GM12878 (cell line): Measurements from ENCODE around the gene UNC50. TPM values are rescaled to one million over a fixed set of nuclear protein-coding genes. Genes with fewer than 3 reads are reported as not detected.

Experiments
- ATAC-seq: fragments of 200-7000 bp; cut with Tn5 transposase; 3 replicates; pipeline ENCODE4 v1.9.1; 2020; ENCODE audit warnings: mild to moderate bottlenecking, moderate library complexity
- BruUV-seq: library from RNA; stranded (reverse); fragments of 400-500 nt; replicated peaks from 2 replicates; lab custom pipeline; 2021; lab: Mats Ljungman, UMichigan
- CTCF ChIA-PET: fragments of 300-600 bp; sonication (Branson Sonifier 250); formaldehyde crosslinking; extraction: SDS; loops from one replicate; lab custom pipeline; 2021; ENCODE audit warnings: inconsistent platforms; lab: Yijun Ruan, JAX
- POLR2A ChIA-PET: fragments of 350-600 bp; formaldehyde crosslinking; extraction: SDS; loops from one replicate; lab custom pipeline; 2021; ENCODE audit warnings: inconsistent platforms; lab: Charles Lee
- RAD21 ChIA-PET: fragments of 300-600 bp; sonication (Branson Sonifier 250); formaldehyde crosslinking; loops from one replicate; lab custom pipeline; 2023; ENCODE audit warnings: antibody characterized with exemption; ENCODE audit not compliant: unreplicated experiment; lab: Charles Lee
- SMC1A ChIA-PET: fragments of 300-600 bp; sonication (Branson Sonifier 250); formaldehyde crosslinking; loops from one replicate; lab custom pipeline; 2023; ENCODE audit not compliant: unreplicated experiment, uncharacterized antibody; lab: Charles Lee
- DNase-seq: peaks from one replicate; pipeline ENCODE4 v3.0.0-alpha.2; 2011; ENCODE audit warnings: low read depth, low spot score
- FAIRE-seq: peaks from 3 replicates; lab custom pipeline; 2011; peaks lifted over from hg19 to GRCh38; lab: Jason Lieb, UNC
- H2AFZ ChIP-seq: 2 replicates; pipeline ENCODE4 v1.6.0; 2011; ENCODE audit warnings: low read depth, low read length, control low read depth; ENCODE audit not compliant: control insufficient read depth
- H3K27ac ChIP-seq: 2 replicates; pipeline ENCODE4 v1.5.1; 2011; ENCODE audit warnings: control low read depth; ENCODE audit not compliant: control insufficient read depth, insufficient read depth
- H3K27me3 ChIP-seq, 2 experiments: replicated peaks in 1 of 2; 2 replicates each; pipeline versions ENCODE4 v1.6.0 to v1.6.1; 2011; ENCODE audit warnings: low read length in 1 of 2; ENCODE audit not compliant: control insufficient read depth in 2 of 2, insufficient read depth in 2 of 2
- H3K36me3 ChIP-seq, 2 experiments: 2 replicates each; pipeline ENCODE4 v1.5.1; 2011; ENCODE audit warnings: low read length in 1 of 2; ENCODE audit not compliant: control insufficient read depth in 2 of 2, insufficient read depth in 2 of 2
- H3K4me1 ChIP-seq: 2 replicates; pipeline ENCODE4 v1.6.1; 2011; ENCODE audit warnings: mild to moderate bottlenecking, low read length, moderate library complexity, mixed read lengths; ENCODE audit not compliant: control insufficient read depth, insufficient read depth
- H3K4me2 ChIP-seq: 2 replicates; pipeline ENCODE4 v1.6.0; 2011; ENCODE audit warnings: control low read depth; ENCODE audit not compliant: control insufficient read depth, insufficient read depth
- H3K4me3 ChIP-seq: fragments of 200-600 bp; sonication (generic); 2 replicates; pipeline ENCODE4 v1.5.1; 2016
- H3K79me2 ChIP-seq: 2 replicates; pipeline ENCODE4 v1.6.0; 2011; ENCODE audit warnings: low read length; ENCODE audit not compliant: control insufficient read depth, insufficient read depth
- H3K9ac ChIP-seq: 2 replicates; pipeline ENCODE4 v1.8.0; 2011; ENCODE audit warnings: low read length, control low read depth, mixed read lengths; ENCODE audit not compliant: control insufficient read depth, insufficient read depth
- H3K9me3 ChIP-seq: replicated peaks from 3 replicates; pipeline ENCODE4 v1.5.1; 2011; ENCODE audit warnings: mild to moderate bottlenecking, low read length; ENCODE audit not compliant: control insufficient read depth, insufficient read depth
- H4K20me1 ChIP-seq: 2 replicates; pipeline ENCODE4 v1.6.0; 2011; ENCODE audit not compliant: control insufficient read depth, insufficient read depth
- CHD2 ChIP-seq: IDR thresholded peaks from 2 replicates; pipeline ENCODE4 v1.6.1; 2011; ENCODE audit warnings: low read depth, low read length, improper control_type of control experiment, borderline replicate concordance
- CHD4 ChIP-seq: fragments of 200-600 bp; sonication (generic); IDR thresholded peaks from 2 replicates; pipeline ENCODE4 v1.6.1; 2016; ENCODE audit warnings: mild to moderate bottlenecking
- KAT2A ChIP-seq: conservative IDR thresholded peaks from 2 replicates; pipeline ENCODE4 v1.6.1; 2011; ENCODE audit warnings: low read depth, low read length; ENCODE audit not compliant: control insufficient read depth
- PKNOX1 ChIP-seq: fragments of 450-650 bp; IDR thresholded peaks from 2 replicates; pipeline ENCODE4 v1.6.1; 2016; ENCODE audit warnings: mild to moderate bottlenecking
- PML ChIP-seq: IDR thresholded peaks from 2 replicates; pipeline ENCODE4 v1.6.1; 2012; ENCODE audit warnings: low read length, inconsistent platforms
- RAD21 ChIP-seq: IDR thresholded peaks from 2 replicates; pipeline ENCODE4 v1.6.1; 2011; ENCODE audit warnings: mild to moderate bottlenecking, low read depth, low read length, moderate library complexity; ENCODE audit not compliant: insufficient read depth
- SREBF2 ChIP-seq: IDR thresholded peaks from 2 replicates; pipeline ENCODE4 v1.6.1; 2012; ENCODE audit warnings: mild to moderate bottlenecking, low read length
- SRF ChIP-seq, 2 experiments: IDR thresholded peaks; 2 replicates each; pipeline ENCODE4 v1.6.1; 2011; ENCODE audit warnings: low read depth in 2 of 2, low read length in 2 of 2, mild to moderate bottlenecking in 1 of 2, moderate library complexity in 1 of 2
- SUZ12 ChIP-seq: fragments of 200-600 bp; sonication (generic); IDR thresholded peaks from one replicate; pipeline ENCODE4 v1.6.1; 2018; ENCODE audit warnings: antibody characterized with exemption, mild to moderate bottlenecking; ENCODE audit not compliant: unreplicated experiment
- WGBS: methylation state at CpG from one replicate; pipeline ENCODE4 v1.1.6; 2016; ENCODE audit warnings: low lambda C conversion rate; ENCODE audit not compliant: insufficient replicate concordance, insufficient coverage; ENCODE audit errors: missing lambda C conversion rate; 5-methylcytosine and 5-hydroxymethylcytosine counted together
- in situ Hi-C: fragments of 300-500 bp; cut with MboI; formaldehyde crosslinking; loops from 9 replicates; pipeline ENCODE4 v1.14.3; 2018; ENCODE audit warnings: mixed read lengths
- intact Hi-C: fragments of 100-400 bp; cut with micrococcal nuclease; formaldehyde crosslinking; loops from one replicate; pipeline ENCODE4 v1.14.2; 2022; ENCODE audit not compliant: unreplicated experiment
- polyA plus RNA-seq, 11 experiments: library from polyadenylated mRNA; depleted of rRNA in 4 of 11; unstranded in 6 of 11; stranded (reverse) in 5 of 11; fragments of >200 nt; fragmentation: Nextera tagmentation in 4 of 11; fragmentation: Illumina TruSeq in 1 of 11; extraction: Ambion mirVana in 4 of 11; extraction: Trizol in 1 of 11; gene quantifications; 1 replicate in 1 of 11; 2 replicates in 10 of 11; pipeline versions ENCODE4 v1.2.1 to v1.2.3, GENCODE V29; 2011 to 2016; ENCODE audit warnings: inconsistent platforms in 2 of 11, missing spikeins in 2 of 11, low read depth in 1 of 11
- total RNA-seq, 4 experiments: library from RNA; depleted of rRNA in 3 of 4; stranded (reverse); fragments of >200 nt in 3 of 4; fragmentation: Illumina TruSeq in 1 of 4; extraction: Trizol in 1 of 4; gene quantifications; 2 replicates each; pipeline versions ENCODE4 v1.2.1 to v1.2.3, GENCODE V29; 2013 to 2021
- TF ChIP-seq, protein P1 (sequence below), 3 experiments: IDR thresholded peaks in 2 of 3; conservative IDR thresholded peaks in 1 of 3; 2 replicates each; pipeline ENCODE4 v1.5.1; 2011; ENCODE audit warnings: low read depth in 3 of 3, low read length in 3 of 3, mild to moderate bottlenecking in 3 of 3, control low read depth in 2 of 3, moderate library complexity in 2 of 3, inconsistent platforms in 1 of 3, mixed read lengths in 1 of 3; ENCODE audit not compliant: control insufficient read depth in 2 of 3, insufficient read depth in 1 of 3; ENCODE audit errors: extremely low read depth in 1 of 3

UNC50 gene
- total and polyA plus RNA-seq, 10 of the 15 experiments (the other 5 are each of a cell fraction or from before 2014, with no cell fraction given) = 25.5 to 76.3 (median 37.8) TPM

DNA sequence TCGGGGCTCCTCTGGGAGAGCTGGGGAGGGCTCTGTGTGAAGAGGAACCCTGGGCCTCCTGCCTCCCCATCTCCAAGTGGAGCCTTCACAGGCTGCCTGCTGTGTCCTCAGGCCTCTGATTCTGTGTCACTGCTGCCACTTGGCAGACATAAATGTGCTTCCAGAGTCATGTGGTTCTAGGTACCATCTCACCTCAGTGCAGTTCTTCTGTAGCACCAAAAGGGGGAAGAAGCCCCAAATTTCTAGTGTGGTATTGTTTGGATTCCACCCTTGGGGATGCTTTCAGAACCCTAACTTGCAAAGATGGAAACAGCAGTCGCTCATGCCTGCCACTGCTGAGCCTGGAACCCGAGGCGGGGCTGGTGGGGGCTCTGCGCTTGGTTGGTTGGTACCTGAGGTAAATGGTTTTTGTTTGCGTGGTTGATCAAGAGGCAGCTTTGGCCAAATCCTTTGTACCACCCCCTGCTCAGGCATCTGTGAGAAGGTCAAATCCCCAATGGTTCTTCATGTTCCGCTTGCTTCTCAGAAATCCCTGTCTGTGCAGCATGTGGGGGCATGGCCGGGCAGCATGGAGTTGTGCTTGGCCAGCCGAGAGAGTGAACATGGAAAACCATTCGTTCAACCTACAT, 27.6 kb upstream of the UNC50 start:
- no peak overlapping the region for H3K9ac ChIP-seq
- H3K4me1 ChIP-seq = peaks cover 8% of the 10 kb centered on the region; the same call in 1 of the 2 replicates
- H3K27me3 ChIP-seq = no peaks in the 10 kb centered on the region
- BruUV-seq = no TSS peak
- in situ Hi-C loops (no loop called here), intact Hi-C loops (loop anchor here (10.0 kb wide), 1 partner anchor 484 kb away; no protein-coding TSS in a partner anchor)
- H3K27ac ChIP-seq = no peak overlapping the region
- H2AFZ ChIP-seq = no peak overlapping the region
- peak; percentile 40; the same call in 2 of the 3 replicates for ATAC-seq
- ChIA-PET RAD21 (no interaction called here), CTCF (interaction anchor here (0.9 to 1.4 kb wide), 2 partner anchors 10 to 12 kb away, joined by 3 read pairs; no protein-coding TSS in a partner anchor), POLR2A (no interaction called here), SMC1A (interaction anchor here (1.4 kb wide), 1 partner anchor 168 kb away, joined by 3 read pairs; no protein-coding TSS in a partner anchor)
- no peak overlapping the region for H3K4me3 ChIP-seq
- no peaks in the 10 kb centered on the region for H3K9me3 ChIP-seq
- no peaks in the 10 kb centered on the region for H3K79me2 ChIP-seq
- peaks cover 31 to 32% of the 10 kb centered on the region in 2 experiments for H3K36me3 ChIP-seq
- TF ChIP-seq RAD21 (0 out of 2 replicates have a peak, but pooled peaks have one; percentile 4), PKNOX1 (no peak)
- no peak for DNase-seq
- 0 out of 2 replicates have a peak overlapping the region, but pooled peaks have one; percentile 28 for H3K4me2 ChIP-seq
- H4K20me1 ChIP-seq = no peaks in the 10 kb centered on the region; the same call in 1 of the 2 replicates
- FAIRE-seq = no peak
- 56% methylated on average over 10 of the region's 10 CpGs for WGBS

- H3K4me2 ChIP-seq = no peak overlapping the region
- CTCF ChIA-PET = no interaction called here
These were observed 25.9 kb upstream of the UNC50 start for GRCh38 chr2:98582523-98582922.

More at GRCh38 chr2:98582523-98582922, 25.9 kb upstream of the UNC50 start:
- ChIA-PET SMC1A (interaction anchor here (0.8 kb wide), 1 partner anchor 8 kb away, joined by 3 read pairs; no protein-coding TSS in a partner anchor), POLR2A (no interaction called here), RAD21 (no interaction called here)
- Histone ChIP-seq H2AFZ (no peak overlapping the region), H3K4me3 (no peak overlapping the region), H3K9ac (no peak overlapping the region), H3K4me1 (peaks cover 8% of the 10 kb centered on the region; the same call in 1 of the 2 replicates), H3K27me3 (no peaks in the 10 kb centered on the region), H3K36me3 (peaks cover 26 to 30% of the 10 kb centered on the region in 2 experiments), H3K9me3 (no peaks in the 10 kb centered on the region), H3K27ac (no peak overlapping the region), H4K20me1 (no peaks in the 10 kb centered on the region; the same call in 1 of the 2 replicates), H3K79me2 (no peaks in the 10 kb centered on the region)
- no peak for DNase-seq
- in situ Hi-C loops = no loop called here
- BruUV-seq = TSS peak; percentile 16
- FAIRE-seq = peak; percentile 44
- intact Hi-C loops = loop anchor here (10.0 kb wide), 1 partner anchor 482 kb away; no protein-coding TSS in a partner anchor
- TF ChIP-seq PML = no peak
- TF ChIP-seq CHD2 = no peak
- no peak for TF ChIP-seq SREBF2
- TF ChIP-seq KAT2A = no peak
- TF ChIP-seq, protein P1, sequence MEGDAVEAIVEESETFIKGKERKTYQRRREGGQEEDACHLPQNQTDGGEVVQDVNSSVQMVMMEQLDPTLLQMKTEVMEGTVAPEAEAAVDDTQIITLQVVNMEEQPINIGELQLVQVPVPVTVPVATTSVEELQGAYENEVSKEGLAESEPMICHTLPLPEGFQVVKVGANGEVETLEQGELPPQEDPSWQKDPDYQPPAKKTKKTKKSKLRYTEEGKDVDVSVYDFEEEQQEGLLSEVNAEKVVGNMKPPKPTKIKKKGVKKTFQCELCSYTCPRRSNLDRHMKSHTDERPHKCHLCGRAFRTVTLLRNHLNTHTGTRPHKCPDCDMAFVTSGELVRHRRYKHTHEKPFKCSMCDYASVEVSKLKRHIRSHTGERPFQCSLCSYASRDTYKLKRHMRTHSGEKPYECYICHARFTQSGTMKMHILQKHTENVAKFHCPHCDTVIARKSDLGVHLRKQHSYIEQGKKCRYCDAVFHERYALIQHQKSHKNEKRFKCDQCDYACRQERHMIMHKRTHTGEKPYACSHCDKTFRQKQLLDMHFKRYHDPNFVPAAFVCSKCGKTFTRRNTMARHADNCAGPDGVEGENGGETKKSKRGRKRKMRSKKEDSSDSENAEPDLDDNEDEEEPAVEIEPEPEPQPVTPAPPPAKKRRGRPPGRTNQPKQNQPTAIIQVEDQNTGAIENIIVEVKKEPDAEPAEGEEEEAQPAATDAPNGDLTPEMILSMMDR (IDR thresholded peaks at IDR 0.05 in 2 of 3, conservative IDR thresholded peaks at IDR 0.05 in 1 of 3; ENCODE audit: control insufficient read depth in 2 of 3, extremely low read depth in 1 of 3, insufficient read depth in 1 of 3, low read depth in 3 of 3, low read length in 3 of 3) = no peak
- no peak for TF ChIP-seq CHD4
- no peak for TF ChIP-seq SUZ12
- TF ChIP-seq SRF (IDR thresholded peaks at IDR 0.05; ENCODE audit: low read depth in 2 of 2, low read length in 2 of 2) = no peak
- no peak for ATAC-seq
- 98% methylated on average over 9 of the region's 9 CpGs for WGBS
